CD1c-positive myeloid dendritic cell (primary cell): ENCODE results near the gene KIR3DL3.
"Not testable (repeated sequence)": the region's sequence is repeated elsewhere in the genome, so short reads cannot be mapped to it uniquely, and the experiment has no call there.

ENCODE experiments used
- DNase-seq: peaks from one replicate; pipeline ENCODE4 v3.0.0-alpha.2; 2016; ENCODE audit errors: extremely low spot score

The KIR3DL3 gene

GRCh38 chr19:54731191-54731590 is 6.9 kb downstream of the KIR3DL3 start:
- DNase-seq, result no peak

GRCh38 chr19:54738306-54738705 is 14.1 kb downstream of the KIR3DL3 start, which contains the start of gene KIR2DL3:
KIR2DL3 (plus strand) TSS chr19:54738513; CDS start chr19:54738546, 33 bp downstream.
- DNase-seq, result not testable (repeated sequence)

GRCh38 chr19:54738715-54739114 is 14.5 kb downstream of the KIR3DL3 start:
- DNase-seq, result no peak

GRCh38 chr19:54739587-54740497 is 15.6 kb downstream of the KIR3DL3 start:
- DNase-seq, result no peak

DNA sequence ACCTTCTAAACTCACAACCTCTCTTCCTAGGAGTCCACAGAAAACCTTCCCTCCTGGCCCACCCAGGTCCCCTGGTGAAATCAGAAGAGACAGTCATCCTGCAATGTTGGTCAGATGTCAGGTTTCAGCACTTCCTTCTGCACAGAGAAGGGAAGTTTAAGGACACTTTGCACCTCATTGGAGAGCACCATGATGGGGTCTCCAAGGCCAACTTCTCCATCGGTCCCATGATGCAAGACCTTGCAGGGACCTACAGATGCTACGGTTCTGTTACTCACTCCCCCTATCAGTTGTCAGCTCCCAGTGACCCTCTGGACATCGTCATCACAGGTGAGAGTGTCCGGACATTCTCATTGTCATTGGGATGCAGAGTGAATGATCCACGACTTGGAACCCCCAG is 17.7 kb downstream of the KIR3DL3 start:
- DNase-seq, result peak; percentile 29

- DNase-seq, result not testable (repeated sequence)
Measured at GRCh38 chr19:54744080-54744479, 19.8 kb downstream of the KIR3DL3 start.

DNA sequence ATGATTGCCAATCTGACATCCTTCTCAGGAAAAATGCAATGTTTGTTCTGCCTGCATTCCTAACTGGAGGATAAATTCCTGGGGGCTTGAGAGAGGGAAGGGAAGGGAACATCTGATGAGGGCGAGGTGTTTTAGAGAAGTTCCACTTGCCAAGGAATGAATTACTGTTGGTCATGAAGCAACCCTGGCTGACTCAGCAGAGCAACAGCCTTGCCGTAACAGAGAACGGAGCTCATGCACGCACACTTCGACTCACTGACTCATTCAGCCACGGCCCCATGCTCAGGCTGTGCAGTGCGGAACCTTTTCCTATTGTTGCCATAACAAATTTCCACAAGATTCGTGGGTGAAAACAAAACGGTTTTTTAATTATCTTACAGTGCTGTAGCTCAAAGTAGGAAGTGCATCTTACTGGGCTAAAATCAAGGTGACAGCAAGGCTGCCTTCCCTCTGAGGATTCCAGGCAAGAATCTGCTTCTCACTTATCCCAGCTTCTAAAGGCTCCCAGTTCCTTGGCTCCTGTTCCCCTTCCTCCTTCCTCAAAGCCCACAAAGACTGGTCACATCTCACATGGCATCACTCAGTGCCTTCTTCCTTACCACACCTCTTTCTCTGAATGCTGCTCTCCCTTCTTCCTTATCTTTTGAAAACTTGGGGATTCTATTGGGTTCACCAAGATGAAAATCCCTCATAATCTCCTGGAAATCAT is 23.5 kb downstream of the KIR3DL3 start:
- DNase-seq, result peak; percentile 90

DNA sequence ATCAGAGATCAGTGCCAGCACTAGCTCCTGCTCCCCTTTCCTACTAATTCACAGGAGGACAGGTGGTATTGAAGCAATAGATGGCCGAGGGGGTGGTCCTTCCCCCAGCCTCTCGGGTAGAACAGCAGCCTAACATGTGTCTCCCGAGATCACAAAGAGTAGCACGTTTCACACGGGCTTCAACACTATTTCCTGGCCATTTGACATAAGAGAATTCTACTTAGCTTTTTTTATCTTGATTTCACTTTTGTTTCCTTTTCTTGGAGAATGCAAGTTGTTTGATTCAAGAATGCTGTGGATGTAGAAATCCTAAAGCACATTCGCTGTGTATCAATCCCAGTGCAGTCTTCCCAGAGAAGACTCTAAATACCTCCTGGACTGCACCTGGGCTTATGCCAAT is 26.0 kb downstream of the KIR3DL3 start:
- DNase-seq, result not testable (repeated sequence)

GRCh38 chr19:54756204-54757110 is 32.2 kb downstream of the KIR3DL3 start:
- not testable (repeated sequence) for DNase-seq

GRCh38 chr19:54758577-54758976 is 34.3 kb downstream of the KIR3DL3 start:
- DNase-seq, result peak; percentile 30

DNA sequence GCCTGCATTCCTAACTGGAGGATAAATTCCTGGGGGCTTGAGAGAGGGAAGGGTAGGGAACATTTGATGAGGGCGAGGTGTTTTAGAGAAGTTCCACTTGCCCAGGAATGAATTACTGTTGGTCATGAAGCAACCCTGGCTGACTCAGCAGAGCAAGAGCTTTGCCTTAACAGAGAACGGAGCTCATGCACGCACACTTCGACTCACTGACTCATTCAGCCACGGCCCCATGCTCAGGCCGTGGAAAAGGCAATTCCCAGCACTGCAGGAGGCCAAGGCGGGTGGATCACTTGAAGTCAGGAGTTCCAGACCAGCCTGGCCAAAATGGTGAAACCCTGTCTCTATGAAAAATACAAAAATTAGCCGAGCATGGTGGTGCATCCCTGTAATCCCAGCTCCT is 40.0 kb downstream of the KIR3DL3 start:
- DNase-seq, result peak; percentile 56

DNA sequence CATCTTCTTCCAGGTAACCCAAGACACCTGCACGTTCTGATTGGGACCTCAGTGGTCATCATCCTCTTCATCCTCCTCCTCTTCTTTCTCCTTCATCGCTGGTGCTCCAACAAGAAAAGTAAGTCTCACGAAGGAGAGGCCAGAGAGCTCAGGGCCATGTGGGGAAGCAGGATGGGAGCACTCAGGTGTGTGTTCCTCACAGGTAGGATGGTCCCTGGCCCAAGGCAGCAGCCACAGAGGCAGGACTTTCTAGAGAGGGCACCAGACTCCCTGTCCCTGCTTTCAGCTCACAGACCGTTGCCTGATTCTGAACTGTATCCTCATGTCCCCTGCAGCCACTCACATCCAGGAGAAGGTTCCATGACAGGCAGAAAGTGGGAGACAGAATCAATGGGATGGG is 42.2 kb downstream of the KIR3DL3 start:
- not testable (repeated sequence) for DNase-seq

- not testable (repeated sequence) for DNase-seq
Measured at GRCh38 chr19:54769646-54770045, 45.4 kb downstream of the KIR3DL3 start, which contains the start of gene KIR2DL1. KIR2DL1 (plus strand) TSS chr19:54769793; CDS start chr19:54769851, 58 bp downstream.

DNA sequence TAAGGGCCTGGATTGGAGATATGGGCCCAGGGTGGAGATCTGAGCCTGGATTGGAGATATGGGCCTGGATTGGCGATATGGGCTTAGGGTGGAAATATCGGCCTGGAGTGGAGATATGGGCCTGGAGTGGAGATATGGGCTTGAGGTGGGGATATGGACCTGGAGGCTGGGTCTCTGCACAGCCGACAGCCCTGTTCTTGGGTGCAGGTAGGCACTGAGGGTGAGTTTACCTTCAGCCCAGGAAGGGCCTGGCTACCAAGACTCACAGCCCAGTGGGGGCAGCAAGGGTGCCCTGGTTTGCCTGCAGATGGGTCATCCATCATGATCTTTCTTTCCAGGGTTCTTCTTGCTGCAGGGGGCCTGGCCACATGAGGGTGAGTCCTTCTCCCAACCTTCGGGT is 46.3 kb downstream of the KIR3DL3 start:
- DNase-seq, result not testable (repeated sequence)

DNA sequence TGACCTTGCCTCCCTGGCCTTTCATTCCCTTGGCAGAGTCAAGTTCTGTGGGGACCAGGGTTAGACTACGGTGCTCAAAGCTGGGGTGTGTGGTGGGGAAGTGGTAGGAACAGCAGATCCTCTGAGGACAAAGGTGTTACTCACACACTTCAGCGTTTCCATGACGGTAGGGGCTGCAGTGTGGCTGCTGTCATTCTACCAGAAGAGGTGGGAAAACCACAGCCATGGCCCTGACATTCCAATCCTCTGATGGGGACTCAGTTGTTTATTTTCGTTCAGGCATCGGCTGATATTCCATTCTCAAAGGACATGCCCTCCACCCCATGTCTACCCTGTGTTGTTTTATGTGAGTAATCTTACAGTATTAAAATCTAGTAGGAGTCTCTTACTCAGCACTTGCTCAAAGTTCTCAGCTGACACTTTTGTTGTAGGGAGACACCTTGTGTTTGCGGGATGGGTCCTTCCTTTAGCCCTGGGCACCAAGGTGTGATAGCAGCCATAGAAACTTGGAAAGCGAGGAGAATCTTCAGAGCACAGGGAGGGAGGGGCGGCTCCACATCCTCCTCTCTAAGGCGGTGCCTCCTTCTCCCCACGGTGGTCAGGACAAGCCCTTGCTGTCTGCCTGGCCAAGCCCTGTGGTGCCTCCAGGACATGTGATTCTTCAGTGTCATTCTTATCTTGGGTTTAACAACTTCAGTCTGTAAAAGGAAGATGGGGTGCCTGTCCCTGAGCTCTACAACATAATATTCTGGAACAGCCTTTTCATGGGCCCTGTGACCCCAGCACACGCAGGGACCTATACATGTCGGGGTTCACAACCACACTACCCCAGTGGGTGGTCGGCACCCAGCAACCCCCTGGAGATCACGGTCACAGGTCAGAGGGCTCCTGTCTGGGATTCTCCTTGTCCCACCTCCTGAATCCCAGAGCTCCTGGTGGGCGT is 47.0 kb downstream of the KIR3DL3 start:
- not testable (repeated sequence) for DNase-seq

DNA sequence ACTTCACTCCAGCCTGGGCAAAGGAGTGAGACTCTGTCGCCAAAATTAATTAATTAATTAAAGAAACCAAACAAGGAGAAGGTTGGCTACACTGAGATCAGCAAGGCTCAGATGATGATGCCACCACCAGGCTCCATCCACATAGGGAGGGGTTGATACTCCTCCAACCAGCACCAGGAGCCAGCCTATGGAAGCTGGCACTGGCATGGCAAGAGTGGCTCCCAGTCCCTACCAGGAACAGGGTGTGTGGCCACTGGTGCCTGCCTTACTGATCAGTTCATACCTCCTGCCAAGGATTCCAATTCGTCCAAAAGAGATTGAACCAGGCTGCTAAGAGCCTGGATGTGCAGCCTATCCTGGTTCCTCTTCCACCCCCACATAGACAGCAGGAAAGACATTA is 48.4 kb downstream of the KIR3DL3 start:
- not testable (repeated sequence) for DNase-seq

- not testable (repeated sequence) for DNase-seq
Measured at GRCh38 chr19:54775095-54775815, 51.0 kb downstream of the KIR3DL3 start.

DNA sequence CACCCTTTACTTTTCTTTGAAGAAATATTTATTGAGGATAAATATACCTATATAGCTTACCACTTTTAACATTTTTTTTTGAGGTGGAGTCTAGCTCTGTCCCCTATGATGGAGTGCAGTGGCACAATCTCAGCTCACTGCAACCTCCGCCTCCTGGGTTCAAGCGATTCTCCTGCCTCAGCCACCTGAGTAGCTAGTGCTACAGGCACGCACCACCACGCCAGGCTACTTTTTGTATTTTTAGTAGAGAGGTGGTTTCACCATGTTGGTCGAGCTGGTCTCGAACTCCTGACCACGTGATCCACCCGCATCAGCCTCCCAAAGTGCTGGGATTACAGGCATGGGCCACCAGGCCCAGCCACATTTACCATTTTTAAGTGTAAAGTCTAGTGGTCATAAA is 51.6 kb downstream of the KIR3DL3 start:
- not testable (repeated sequence) for DNase-seq

- not testable (repeated sequence) for DNase-seq
Measured at GRCh38 chr19:54777851-54778250, 53.6 kb downstream of the KIR3DL3 start.

DNA sequence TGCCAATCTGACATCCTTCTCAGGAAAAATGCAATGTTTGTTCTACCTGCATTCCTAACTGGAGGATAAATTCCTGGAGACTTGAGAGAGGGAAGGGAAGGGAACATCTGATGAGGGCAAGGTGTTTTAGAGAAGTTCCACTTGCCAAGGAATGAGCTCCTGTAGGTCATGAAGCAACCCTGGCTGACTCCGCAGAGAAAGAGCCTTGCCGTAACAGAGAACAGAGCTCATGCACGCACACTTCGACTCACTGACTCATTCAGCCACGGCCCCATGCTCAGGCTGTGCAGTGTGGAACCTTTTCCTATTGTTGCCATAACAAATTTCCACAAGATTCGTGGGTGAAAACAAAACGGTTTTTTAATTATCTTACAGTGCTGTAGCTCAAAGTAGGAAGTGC is 54.7 kb downstream of the KIR3DL3 start:
- peak; percentile 40 for DNase-seq
